Adrenal gland (tissue), 12 donors: Measurements from ENCODE around the gene SMTNL2. TPM values are rescaled to one million over a fixed set of nuclear protein-coding genes. Genes with fewer than 3 reads are reported as not detected.

Experiments used
- DNase-seq, 7 donors: peaks; one replicate each; pipeline ENCODE4 v3.0.0-alpha.2; 2019 to 2020
- H3K27ac ChIP-seq, 5 donors: fragments of 200-600 bp; sonication (generic) in 4 of 5; 1 replicate in 3 of 5; 2 replicates in 2 of 5; pipeline versions ENCODE4 v1.5.1 to v1.8.0; 2016 to 2020; ENCODE audit warnings: mild to moderate bottlenecking in 1 of 5
- H3K27me3 ChIP-seq: fragments of 200-600 bp; 2 replicates; pipeline ENCODE4 v1.8.0; 2021
- H3K36me3 ChIP-seq, 2 donors: fragments of 200-600 bp; replicated peaks in 1 of 2; 1 replicate in 1 of 2; 2 replicates in 1 of 2; pipeline versions ENCODE4 v1.5.1 to v1.8.0; 2018 to 2022
- H3K4me1 ChIP-seq, 2 donors: fragments of 200-600 bp; replicated peaks in 1 of 2; 1 replicate in 1 of 2; 2 replicates in 1 of 2; pipeline versions ENCODE4 v1.5.1 to v1.8.0; 2018 to 2021
- H3K4me3 ChIP-seq, 4 donors: fragments of 200-600 bp; sonication (generic) in 3 of 4; one replicate each; pipeline ENCODE4 v1.5.1; 2016 to 2018
- H3K9me3 ChIP-seq, 3 donors: fragments of 200-600 bp; sonication (generic) in 1 of 3; replicated peaks in 1 of 3; 1 replicate in 2 of 3; 2 replicates in 1 of 3; pipeline versions ENCODE4 v1.5.1 to v1.8.0; 2016 to 2021
- CTCF ChIP-seq, 6 experiments: fragments of 450-650 bp in 4 of 6; fragments of 200-600 bp in 2 of 6; sonication (generic) in 1 of 6; IDR thresholded peaks; 1 replicate in 5 of 6; 2 replicates in 1 of 6; pipeline versions ENCODE4 v1.5.1 to v1.8.0; 2016 to 2021; ENCODE audit warnings: antibody characterized with exemption in 6 of 6, mild to moderate bottlenecking in 2 of 6, moderate library complexity in 1 of 6
- POLR2A ChIP-seq, 2 donors: fragments of 450-650 bp; IDR thresholded peaks; one replicate each; pipeline ENCODE4 v1.6.1; 2017; ENCODE audit warnings: antibody characterized with exemption in 2 of 2, mild to moderate bottlenecking in 2 of 2, moderate library complexity in 1 of 2
- WGBS, 4 donors: extraction: QIAGEN DNeasy Blood & Tissue Kit in 2 of 4; methylation state at CpG; one replicate each; pipeline versions ENCODE4 v1.1.5 to v1.1.7; 2013 to 2017; 5-methylcytosine and 5-hydroxymethylcytosine counted together
- intact Hi-C, 2 donors: fragments of 100-400 bp; cut with DNase I; formaldehyde crosslinking; loops; one replicate each; pipeline versions ENCODE4 v1.14.1 to v1.15.0; 2022 to 2023
- polyA plus RNA-seq, 3 donors: library from polyadenylated mRNA; stranded (reverse); fragments of 200-250 nt in 2 of 3; fragments of 350-450 nt in 1 of 3; fragmentation: Illumina TruSeq in 1 of 3; extraction: RNeasy Lipid Tissue Mini Kit (QIAGEN cat#74804) in 1 of 3; gene quantifications; one replicate each; pipeline ENCODE4 v1.2.3, GENCODE V29; 2013 to 2014
- total RNA-seq, 9 donors: library from RNA; depleted of rRNA in 4 of 9; stranded (reverse); fragments of >200 nt in 4 of 9; fragments of 120-200 nt in 1 of 9; fragmentation: NEBNext Ultra II Directional in 1 of 9; extraction: Animal tissue kit (Norgen Biotek cat#: 25700) in 1 of 9; gene quantifications; one replicate each; pipeline versions ENCODE4 v1.1.0 to v1.2.4, GENCODE V29; 2013 to 2023
- donor health status: healthy with polysubstance abuse.
- donor health status: Bipolar disorder and iron deficiency.
- donor health status: DM: yes; HTN: yes; CAD: no.
- donor health status: DM: no; HTN: no; CAD: no.
- donor health status: DM: no; HTN: no; CAD: no.
- donor health status: DM: yes; HTN: yes; CAD: no.

The SMTNL2 gene
- total and polyA plus RNA-seq, 12 donors: 0.11 to 0.94 (median 0.17) TPM; not detected in 5

GRCh38 chr17:4547118-4547906 lies 37.0 kb upstream of the SMTNL2 start:
- WGBS, 4 donors: 86 to 91% (median 89%) methylated on average over 14 to 17 of the region's 17 CpGs
- TF ChIP-seq POLR2A (IDR thresholded peaks at IDR 0.05): no peak
- TF ChIP-seq CTCF (IDR thresholded peaks at IDR 0.05): no peak
- no peak overlapping the region for H3K4me3 ChIP-seq
- no peaks in the 10 kb centered on the region for H3K4me1 ChIP-seq
- H3K36me3 ChIP-seq: peaks cover 0 to 94% of the 10 kb centered on the region in 2 donors
- H3K27me3 ChIP-seq: no peaks in the 10 kb centered on the region
- intact Hi-C loops: loop anchor here in 1 of 2 donors (10.0 kb wide), 1 partner anchor 123 kb away; no protein-coding TSS in a partner anchor
- no peaks in the 10 kb centered on the region for H3K9me3 ChIP-seq
- DNase-seq: no peak
- no peak overlapping the region for H3K27ac ChIP-seq

GRCh38 chr17:4548061-4548461 lies 36.3 kb upstream of the SMTNL2 start:
- H3K27me3 ChIP-seq: no peaks in the 10 kb centered on the region
- no peaks in the 10 kb centered on the region for H3K4me1 ChIP-seq
- peaks cover 0 to 94% of the 10 kb centered on the region in 2 donors for H3K36me3 ChIP-seq
- 83 to 95% (median 91%) methylated on average over 4 to 18 of the region's 18 CpGs for WGBS, 4 donors
- DNase-seq: no peak
- no peak for TF ChIP-seq POLR2A (IDR thresholded peaks at IDR 0.05)
- TF ChIP-seq CTCF (IDR thresholded peaks at IDR 0.05): no peak
- intact Hi-C loops: loop anchor here in 1 of 2 donors (10.0 kb wide), 1 partner anchor 123 kb away; no protein-coding TSS in a partner anchor
- no peaks in the 10 kb centered on the region for H3K9me3 ChIP-seq
- no peak overlapping the region for H3K4me3 ChIP-seq
- no peak overlapping the region for H3K27ac ChIP-seq

- DNase-seq: no peak
- intact Hi-C loops: loop anchor here in 1 of 2 donors (10.0 kb wide), 1 partner anchor 124 kb away; no protein-coding TSS in a partner anchor
- no peaks in the 10 kb centered on the region for H3K27me3 ChIP-seq
- 79 to 89% (median 87%) methylated on average over 5 to 24 of the region's 24 CpGs for WGBS, 4 donors
- no peak overlapping the region for H3K4me3 ChIP-seq
- TF ChIP-seq CTCF (IDR thresholded peaks at IDR 0.05) (no peak), POLR2A (IDR thresholded peaks at IDR 0.05) (no peak)
- H3K9me3 ChIP-seq: no peaks in the 10 kb centered on the region
- H3K27ac ChIP-seq: no peak overlapping the region
- peaks cover 0 to 91% of the 10 kb centered on the region in 2 donors for H3K36me3 ChIP-seq
- peaks cover under 1 to 2% of the 10 kb centered on the region in 2 donors for H3K4me1 ChIP-seq
Measured at GRCh38 chr17:4548721-4549531, 35.4 kb upstream of the SMTNL2 start.
